Measurements from ENCODE around the gene TRIO. TPM values are rescaled to one million over a fixed set of nuclear protein-coding genes. Genes with fewer than 3 reads are reported as not detected.

TRIO gene
- total RNA-seq, 1 experiment from 2014 or later = 136 TPM

- intact Hi-C loops (cut with micrococcal nuclease) = no loop called here
- POLR2A ChIA-PET = no interaction called here
- H3K4me3 Mint-ChIP-seq (ENCODE audit: unreplicated experiment) = no peak overlapping the region
- no peak for TF ChIP-seq CTCF (IDR thresholded peaks at IDR 0.05; ENCODE audit: unreplicated experiment)
- no peak overlapping the region for H3K27ac Mint-ChIP-seq (ENCODE audit: low read depth, unreplicated experiment)
- no peaks in the 10 kb centered on the region for H3K27me3 Mint-ChIP-seq (ENCODE audit: insufficient read depth, unreplicated experiment)
- no TSS peak for BruUV-seq (replicated peaks)
- no peak for DNase-seq (ENCODE audit: unreplicated experiment)
- H3K36me3 Mint-ChIP-seq (ENCODE audit: insufficient read depth, unreplicated experiment) = peaks cover 6% of the 10 kb centered on the region
- H3K4me1 Mint-ChIP-seq (ENCODE audit: insufficient read depth, unreplicated experiment) = peaks cover 16% of the 10 kb centered on the region
- H3K9me3 Mint-ChIP-seq (ENCODE audit: unreplicated experiment) = no peaks in the 10 kb centered on the region
- CTCF ChIA-PET = no interaction called here
These were observed 101.6 kb downstream of the TRIO start for GRCh38 chr5:14244721-14245120.

- H3K9me3 Mint-ChIP-seq (ENCODE audit: unreplicated experiment) = no peaks in the 10 kb centered on the region
- no peak overlapping the region for H3K4me3 Mint-ChIP-seq (ENCODE audit: unreplicated experiment)
- H3K27ac Mint-ChIP-seq (ENCODE audit: low read depth, unreplicated experiment) = peak overlapping the region; percentile 19
- H3K4me1 Mint-ChIP-seq (ENCODE audit: insufficient read depth, unreplicated experiment) = peaks cover 10% of the 10 kb centered on the region
- CTCF ChIA-PET = no interaction called here
- intact Hi-C loops (cut with micrococcal nuclease) = no loop called here
- no peak for DNase-seq (ENCODE audit: unreplicated experiment)
- POLR2A ChIA-PET = interaction anchor here (1.1 kb wide), 1 partner anchor 17 kb away, joined by 3 read pairs; no protein-coding TSS in a partner anchor
- TF ChIP-seq CTCF (IDR thresholded peaks at IDR 0.05; ENCODE audit: unreplicated experiment) = no peak
- no TSS peak for BruUV-seq (replicated peaks)
- H3K36me3 Mint-ChIP-seq (ENCODE audit: insufficient read depth, unreplicated experiment) = peaks cover 6% of the 10 kb centered on the region
- H3K27me3 Mint-ChIP-seq (ENCODE audit: insufficient read depth, unreplicated experiment) = no peaks in the 10 kb centered on the region
These were observed 102.2 kb downstream of the TRIO start for GRCh38 chr5:14245132-14245925.

- ChIA-PET POLR2A (interaction anchor here (1.1 kb wide), 1 partner anchor 15 kb away, joined by 3 read pairs; no protein-coding TSS in a partner anchor), CTCF (interaction anchor here (0.6 kb wide), 1 partner anchor 259 kb away, joined by 3 read pairs; no protein-coding TSS in a partner anchor)
- Mint-ChIP-seq H3K36me3 (ENCODE audit: insufficient read depth, unreplicated experiment) (peaks cover 6% of the 10 kb centered on the region), H3K4me1 (ENCODE audit: insufficient read depth, unreplicated experiment) (peaks cover 14% of the 10 kb centered on the region), H3K27ac (ENCODE audit: low read depth, unreplicated experiment) (peak overlapping the region; percentile 73), H3K9me3 (ENCODE audit: unreplicated experiment) (no peaks in the 10 kb centered on the region), H3K4me3 (ENCODE audit: unreplicated experiment) (no peak overlapping the region), H3K27me3 (ENCODE audit: insufficient read depth, unreplicated experiment) (no peaks in the 10 kb centered on the region)
- no peak for DNase-seq (ENCODE audit: unreplicated experiment)
- no peak for TF ChIP-seq CTCF (IDR thresholded peaks at IDR 0.05; ENCODE audit: unreplicated experiment)
- BruUV-seq (replicated peaks) = no TSS peak
- intact Hi-C loops (cut with micrococcal nuclease) = no loop called here
These were observed 103.4 kb downstream of the TRIO start for GRCh38 chr5:14246350-14247053.

GRCh38 chr5:14247054-14247386 is 103.9 kb downstream of the TRIO start:
- Mint-ChIP-seq H3K27ac (ENCODE audit: low read depth, unreplicated experiment) (peak overlapping the region; percentile 73), H3K9me3 (ENCODE audit: unreplicated experiment) (no peaks in the 10 kb centered on the region), H3K27me3 (ENCODE audit: insufficient read depth, unreplicated experiment) (no peaks in the 10 kb centered on the region), H3K4me1 (ENCODE audit: insufficient read depth, unreplicated experiment) (peaks cover 14% of the 10 kb centered on the region), H3K36me3 (ENCODE audit: insufficient read depth, unreplicated experiment) (peaks cover 6% of the 10 kb centered on the region), H3K4me3 (ENCODE audit: unreplicated experiment) (no peak overlapping the region)
- intact Hi-C loops (cut with micrococcal nuclease) = no loop called here
- no TSS peak for BruUV-seq (replicated peaks)
- CTCF ChIA-PET = no interaction called here
- no peak for DNase-seq (ENCODE audit: unreplicated experiment)
- no peak for TF ChIP-seq CTCF (IDR thresholded peaks at IDR 0.05; ENCODE audit: unreplicated experiment)
- POLR2A ChIA-PET = no interaction called here

Measured in MCF 10A (cell line).